Measurements from ENCODE around the gene CDH4.

- TF ChIP-seq CTCF (IDR thresholded peaks at IDR 0.05) (no peak), POLR2A (IDR thresholded peaks at IDR 0.05) (no peak)
Measured at GRCh38 chr20:61697666-61698597, 445.9 kb downstream of the CDH4 start.
